ENCODE results near the gene ARL6IP4. TPM values are rescaled to one million over a fixed set of nuclear protein-coding genes. Genes with fewer than 3 reads are reported as not detected.

The ARL6IP4 gene
- total and polyA plus RNA-seq, 10 of the 15 experiments (the other 5 are each of a cell fraction or from before 2014, with no cell fraction given): 2.5 to 320 (median 188) TPM

DNA sequence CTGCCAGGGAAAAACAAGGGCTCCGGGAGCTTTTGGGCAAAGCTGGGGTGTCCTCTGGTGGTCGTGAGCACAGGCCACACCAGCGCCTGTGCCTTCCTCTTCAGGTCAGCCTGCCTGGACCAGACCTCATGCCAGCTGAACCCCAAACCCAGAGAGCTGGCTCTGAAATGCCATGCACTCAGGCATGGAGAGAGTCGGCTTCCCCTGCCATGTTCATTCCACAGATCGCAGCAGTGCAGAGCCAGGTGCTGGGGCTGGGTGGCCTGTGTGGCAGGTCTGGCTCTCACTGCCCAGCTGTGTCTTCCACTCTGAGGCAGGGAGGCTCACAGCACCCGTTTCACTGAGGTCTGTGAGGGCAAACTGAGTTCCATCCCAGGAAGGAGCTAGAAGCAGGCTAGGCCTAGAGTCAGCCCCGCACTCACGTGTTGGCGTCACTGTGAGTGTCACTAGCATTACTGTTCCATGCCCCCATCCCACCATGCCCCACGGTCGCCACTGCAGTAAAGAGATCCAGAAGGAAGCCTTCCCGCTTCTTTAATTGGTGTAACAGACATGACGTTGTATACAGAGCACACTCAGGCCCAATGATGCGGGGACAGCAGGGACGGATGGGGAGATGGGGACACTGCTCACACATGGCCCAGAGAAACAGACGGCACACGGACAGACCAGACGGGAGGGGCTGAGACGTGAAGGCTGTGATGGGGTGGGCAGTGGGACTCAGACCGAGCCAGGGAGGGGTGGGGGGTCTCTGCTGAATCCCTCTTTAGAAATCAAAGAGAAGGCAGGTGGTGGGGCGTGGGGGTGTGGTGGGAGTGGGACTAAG lies 2.7 kb downstream of the ARL6IP4 start:
- no peak overlapping the region for H3K9ac ChIP-seq (ENCODE audit: control insufficient read depth, insufficient read depth, low read length)
- intact Hi-C loops (cut with micrococcal nuclease; ENCODE audit: unreplicated experiment): no loop called here

DNA sequence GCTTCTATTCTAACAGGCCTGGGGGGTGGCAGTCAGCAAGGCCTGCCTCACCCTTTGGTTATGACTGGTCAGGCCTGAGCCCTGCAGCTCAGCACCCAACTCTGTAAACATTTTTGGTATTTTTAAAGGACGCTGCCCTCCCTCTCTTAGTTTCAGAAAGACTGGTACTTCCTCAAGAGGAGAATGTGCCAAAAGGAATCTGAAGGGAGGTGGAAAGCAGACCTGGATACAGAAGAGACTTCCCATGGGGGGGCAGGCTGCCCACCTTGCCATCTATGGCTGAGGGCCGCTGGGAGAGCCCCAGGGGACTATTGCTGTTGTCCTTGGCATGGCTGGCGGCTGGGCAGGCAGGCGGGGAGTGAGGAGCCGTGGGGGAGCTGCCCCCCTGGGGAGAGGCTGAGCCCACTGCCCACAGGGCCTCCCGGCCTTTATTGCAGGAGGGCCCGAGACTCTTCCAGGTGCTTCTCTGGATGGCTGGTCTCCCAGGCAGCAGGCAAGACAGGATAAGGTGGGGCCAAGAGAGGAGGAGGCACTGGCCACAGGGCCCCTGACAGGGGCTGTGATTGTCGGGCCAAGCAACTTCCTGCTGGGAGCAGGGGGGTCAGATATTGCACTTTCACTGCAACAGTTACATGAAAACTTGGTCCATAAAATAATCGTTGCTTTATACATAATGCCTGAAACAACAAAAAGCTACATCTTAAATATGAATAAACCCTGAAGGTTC lies 3.5 kb downstream of the ARL6IP4 start:
- ATAC-seq: no peak
- H3K79me2 ChIP-seq (ENCODE audit: control insufficient read depth, insufficient read depth, low read length): peaks cover 21% of the 10 kb centered on the region
- H3K27ac ChIP-seq (ENCODE audit: control insufficient read depth, insufficient read depth): no peak overlapping the region
- intact Hi-C loops (cut with micrococcal nuclease; ENCODE audit: unreplicated experiment): no loop called here
- RAD21 ChIA-PET (ENCODE audit: unreplicated experiment): no interaction called here
- CTCF ChIA-PET: no interaction called here
- in situ Hi-C loops (cut with MboI): no loop called here
- SMC1A ChIA-PET (ENCODE audit: uncharacterized antibody, unreplicated experiment): no interaction called here
- H3K9ac ChIP-seq (ENCODE audit: control insufficient read depth, insufficient read depth, low read length): no peak overlapping the region
- POLR2A ChIA-PET: interaction anchor here (1.0 kb wide), 2 partner anchors 10 to 239 kb away, joined by 3 to 4 read pairs; no protein-coding TSS in a partner anchor
- DNase-seq (ENCODE audit: low read depth, low spot score): no peak
- H2AFZ ChIP-seq (ENCODE audit: control insufficient read depth, low read depth, low read length): no peak overlapping the region
- peaks cover 0 to 3% of the 10 kb centered on the region in 2 experiments; a peak in 2 of 4 replicates for H3K36me3 ChIP-seq (ENCODE audit: control insufficient read depth in 2 of 2, insufficient read depth in 2 of 2, low read length in 1 of 2)
- no peak overlapping the region; the same call in 1 of the 2 replicates for H3K4me2 ChIP-seq (ENCODE audit: control insufficient read depth, insufficient read depth)
- H4K20me1 ChIP-seq (ENCODE audit: control insufficient read depth, insufficient read depth): no peaks in the 10 kb centered on the region
- no peak overlapping the region for H3K4me3 ChIP-seq
- no peaks in the 10 kb centered on the region for H3K27me3 ChIP-seq (replicated peaks in 1 of 2; ENCODE audit: control insufficient read depth in 2 of 2, insufficient read depth in 2 of 2, low read length in 1 of 2)
- no TSS peak for BruUV-seq (replicated peaks)
- TF ChIP-seq POLR2A (IDR thresholded peaks at IDR 0.05; ENCODE audit: low read depth, low read length): 0 out of 2 replicates have a peak, but pooled peaks have one; percentile 14
- no peak for TF ChIP-seq NR2F1 (conservative IDR thresholded peaks at IDR 0.05)
- no peak for TF ChIP-seq CHD4 (IDR thresholded peaks at IDR 0.05)
- peaks cover 18% of the 10 kb centered on the region for H3K4me1 ChIP-seq (ENCODE audit: control insufficient read depth, insufficient read depth, low read length)
- H3K9me3 ChIP-seq (replicated peaks; ENCODE audit: control insufficient read depth, insufficient read depth, low read length): no peaks in the 10 kb centered on the region
- 46% methylated on average over 8 of the region's 9 CpGs for WGBS (ENCODE audit: insufficient coverage, insufficient replicate concordance, low lambda C conversion rate, missing lambda C conversion rate)
- no peak for FAIRE-seq

More for the DNA sequence above, 2.7 kb downstream of the ARL6IP4 start:
- Histone ChIP-seq H4K20me1 (ENCODE audit: control insufficient read depth, insufficient read depth) (no peaks in the 10 kb centered on the region), H3K4me2 (ENCODE audit: control insufficient read depth, insufficient read depth) (no peak overlapping the region; the same call in 1 of the 2 replicates), H3K4me3 (no peak overlapping the region), H3K4me1 (ENCODE audit: control insufficient read depth, insufficient read depth, low read length) (peaks cover 18% of the 10 kb centered on the region), H3K9me3 (replicated peaks; ENCODE audit: control insufficient read depth, insufficient read depth, low read length) (no peaks in the 10 kb centered on the region), H3K79me2 (ENCODE audit: control insufficient read depth, insufficient read depth, low read length) (peaks cover 21% of the 10 kb centered on the region), H3K36me3 (ENCODE audit: control insufficient read depth in 2 of 2, insufficient read depth in 2 of 2, low read length in 1 of 2) (peaks cover 0 to 6% of the 10 kb centered on the region in 2 experiments; a peak in 2 of 4 replicates), H3K27me3 (replicated peaks in 1 of 2; ENCODE audit: control insufficient read depth in 2 of 2, insufficient read depth in 2 of 2, low read length in 1 of 2) (no peaks in the 10 kb centered on the region), H3K27ac (ENCODE audit: control insufficient read depth, insufficient read depth) (no peak overlapping the region), H2AFZ (ENCODE audit: control insufficient read depth, low read depth, low read length) (no peak overlapping the region)
- 87% methylated on average over 19 of the region's 21 CpGs for WGBS (ENCODE audit: insufficient coverage, insufficient replicate concordance, low lambda C conversion rate, missing lambda C conversion rate)
- no peak for DNase-seq (ENCODE audit: low read depth, low spot score)
- BruUV-seq (replicated peaks): no TSS peak
- ChIA-PET RAD21 (ENCODE audit: unreplicated experiment) (interaction anchor here (0.9 kb wide), 1 partner anchor 254 kb away, joined by 3 read pairs; no protein-coding TSS in a partner anchor), CTCF (no interaction called here), POLR2A (interaction anchor here (0.5 to 1.0 kb wide), 2 partner anchors 240 to 780 kb away, joined by 3 read pairs; no protein-coding TSS in a partner anchor), SMC1A (ENCODE audit: uncharacterized antibody, unreplicated experiment) (interaction anchor here (1.8 kb wide), 1 partner anchor 255 kb away, joined by 5 read pairs; no protein-coding TSS in a partner anchor)
- TF ChIP-seq POLR2A (IDR thresholded peaks at IDR 0.05; ENCODE audit: low read depth, low read length) (peak; percentile 25; the same call in 1 of the 2 replicates), MXI1 (IDR thresholded peaks at IDR 0.05; ENCODE audit: low read depth, low read length) (no peak), NFIC (IDR thresholded peaks at IDR 0.05; ENCODE audit: low read depth, low read length) (no peak), NRF1 (conservative IDR thresholded peaks at IDR 0.05; ENCODE audit: low read depth, low read length) (no peak)
- in situ Hi-C loops (cut with MboI): no loop called here
- no peak for FAIRE-seq
- ATAC-seq: no peak

Measured in GM12878 (cell line).